SK-N-SH (cell line): ENCODE data around the gene SNED1.

Source experiments
- GATA2 ChIP-seq: sonication (generic); formaldehyde crosslinking; IDR thresholded peaks from 2 replicates; pipeline ENCODE4 v1.5.0; 2020; ENCODE audit warnings: mild to moderate bottlenecking, missing genetic modification reagents
- MEF2A ChIP-seq: IDR thresholded peaks from 2 replicates; pipeline ENCODE4 v1.4.0; 2012; ENCODE audit warnings: low read depth, borderline replicate concordance
- NFIC ChIP-seq: IDR thresholded peaks from 2 replicates; pipeline ENCODE4 v1.4.0; 2012; ENCODE audit warnings: borderline replicate concordance
- RFX5 ChIP-seq: IDR thresholded peaks from 2 replicates; pipeline ENCODE4 v1.6.1; 2012; ENCODE audit warnings: mild to moderate bottlenecking, improper control_type of control experiment, low read length
- SMC3 ChIP-seq: IDR thresholded peaks from 2 replicates; pipeline ENCODE4 v1.6.1; 2012; ENCODE audit warnings: low read depth, low read length, improper control_type of control experiment
- TAF1 ChIP-seq: IDR thresholded peaks from 2 replicates; pipeline ENCODE4 v1.6.1; 2012; ENCODE audit warnings: low read depth, mild to moderate bottlenecking, low read length, moderate library complexity, borderline replicate concordance
- YY1 ChIP-seq: IDR thresholded peaks from 2 replicates; pipeline ENCODE4 v1.4.0; 2012; ENCODE audit warnings: low read depth, mild to moderate bottlenecking
- TF ChIP-seq, protein P1 (sequence below): fragments of 200-600 bp; sonication (generic); IDR thresholded peaks from 2 replicates; pipeline ENCODE4 v1.6.1; 2017; ENCODE audit warnings: antibody characterized with exemption, mild to moderate bottlenecking, moderate library complexity
- TF ChIP-seq, protein P2 (sequence below): IDR thresholded peaks from 2 replicates; pipeline ENCODE4; 2012

DNA sequence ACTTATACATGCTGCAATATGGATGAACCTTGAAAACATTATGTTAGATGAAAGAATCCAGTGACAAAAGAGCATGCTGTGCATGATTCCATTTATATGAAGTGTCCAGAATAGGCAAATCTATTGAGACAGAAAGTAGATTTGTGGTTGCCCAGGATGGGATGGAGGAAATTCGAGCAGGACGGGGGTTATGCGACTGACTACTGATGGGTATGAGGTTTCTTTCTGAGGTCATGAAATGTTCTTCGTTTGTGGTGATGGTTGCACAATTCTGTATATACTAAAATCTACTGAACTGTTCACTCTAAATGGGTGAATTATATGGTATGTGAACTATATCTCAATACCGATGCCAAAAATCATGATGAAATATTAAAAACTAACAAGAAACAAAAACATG lies 122.6 kb downstream of the SNED1 start:
- no peak for TF ChIP-seq TAF1
- no peak for TF ChIP-seq RFX5
- no peak for TF ChIP-seq SMC3
- TF ChIP-seq MEF2A = no peak
- TF ChIP-seq, protein P1, sequence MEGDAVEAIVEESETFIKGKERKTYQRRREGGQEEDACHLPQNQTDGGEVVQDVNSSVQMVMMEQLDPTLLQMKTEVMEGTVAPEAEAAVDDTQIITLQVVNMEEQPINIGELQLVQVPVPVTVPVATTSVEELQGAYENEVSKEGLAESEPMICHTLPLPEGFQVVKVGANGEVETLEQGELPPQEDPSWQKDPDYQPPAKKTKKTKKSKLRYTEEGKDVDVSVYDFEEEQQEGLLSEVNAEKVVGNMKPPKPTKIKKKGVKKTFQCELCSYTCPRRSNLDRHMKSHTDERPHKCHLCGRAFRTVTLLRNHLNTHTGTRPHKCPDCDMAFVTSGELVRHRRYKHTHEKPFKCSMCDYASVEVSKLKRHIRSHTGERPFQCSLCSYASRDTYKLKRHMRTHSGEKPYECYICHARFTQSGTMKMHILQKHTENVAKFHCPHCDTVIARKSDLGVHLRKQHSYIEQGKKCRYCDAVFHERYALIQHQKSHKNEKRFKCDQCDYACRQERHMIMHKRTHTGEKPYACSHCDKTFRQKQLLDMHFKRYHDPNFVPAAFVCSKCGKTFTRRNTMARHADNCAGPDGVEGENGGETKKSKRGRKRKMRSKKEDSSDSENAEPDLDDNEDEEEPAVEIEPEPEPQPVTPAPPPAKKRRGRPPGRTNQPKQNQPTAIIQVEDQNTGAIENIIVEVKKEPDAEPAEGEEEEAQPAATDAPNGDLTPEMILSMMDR = no peak
- TF ChIP-seq NFIC = no peak
- TF ChIP-seq YY1 = no peak
- no peak for TF ChIP-seq GATA2
- TF ChIP-seq, protein P2, sequence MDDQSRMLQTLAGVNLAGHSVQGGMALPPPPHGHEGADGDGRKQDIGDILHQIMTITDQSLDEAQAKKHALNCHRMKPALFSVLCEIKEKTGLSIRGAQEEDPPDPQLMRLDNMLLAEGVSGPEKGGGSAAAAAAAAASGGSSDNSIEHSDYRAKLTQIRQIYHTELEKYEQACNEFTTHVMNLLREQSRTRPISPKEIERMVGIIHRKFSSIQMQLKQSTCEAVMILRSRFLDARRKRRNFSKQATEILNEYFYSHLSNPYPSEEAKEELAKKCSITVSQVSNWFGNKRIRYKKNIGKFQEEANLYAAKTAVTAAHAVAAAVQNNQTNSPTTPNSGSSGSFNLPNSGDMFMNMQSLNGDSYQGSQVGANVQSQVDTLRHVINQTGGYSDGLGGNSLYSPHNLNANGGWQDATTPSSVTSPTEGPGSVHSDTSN = no peak
